GM12878 (cell line): ENCODE measurements around the gene UNCX. TPM values are rescaled to one million over a fixed set of nuclear protein-coding genes. Genes with fewer than 3 reads are reported as not detected.

Source experiments
- ATAC-seq: fragments of 200-7000 bp; cut with Tn5 transposase; 3 replicates; pipeline ENCODE4 v1.9.1; 2020; ENCODE audit warnings: mild to moderate bottlenecking, moderate library complexity
- BruUV-seq: library from RNA; stranded (reverse); fragments of 400-500 nt; replicated peaks from 2 replicates; lab custom pipeline; 2021; lab: Mats Ljungman, UMichigan
- CTCF ChIA-PET: fragments of 300-600 bp; sonication (Branson Sonifier 250); formaldehyde crosslinking; extraction: SDS; loops from one replicate; lab custom pipeline; 2021; ENCODE audit warnings: inconsistent platforms; lab: Yijun Ruan, JAX
- POLR2A ChIA-PET: fragments of 350-600 bp; formaldehyde crosslinking; extraction: SDS; loops from one replicate; lab custom pipeline; 2021; ENCODE audit warnings: inconsistent platforms; lab: Charles Lee
- RAD21 ChIA-PET: fragments of 300-600 bp; sonication (Branson Sonifier 250); formaldehyde crosslinking; loops from one replicate; lab custom pipeline; 2023; ENCODE audit warnings: antibody characterized with exemption; ENCODE audit not compliant: unreplicated experiment; lab: Charles Lee
- SMC1A ChIA-PET: fragments of 300-600 bp; sonication (Branson Sonifier 250); formaldehyde crosslinking; loops from one replicate; lab custom pipeline; 2023; ENCODE audit not compliant: unreplicated experiment, uncharacterized antibody; lab: Charles Lee
- DNase-seq: peaks from one replicate; pipeline ENCODE4 v3.0.0-alpha.2; 2011; ENCODE audit warnings: low read depth, low spot score
- FAIRE-seq: peaks from 3 replicates; lab custom pipeline; 2011; peaks lifted over from hg19 to GRCh38; lab: Jason Lieb, UNC
- H2AFZ ChIP-seq: 2 replicates; pipeline ENCODE4 v1.6.0; 2011; ENCODE audit warnings: low read depth, low read length, control low read depth; ENCODE audit not compliant: control insufficient read depth
- H3K27ac ChIP-seq: 2 replicates; pipeline ENCODE4 v1.5.1; 2011; ENCODE audit warnings: control low read depth; ENCODE audit not compliant: control insufficient read depth, insufficient read depth
- H3K27me3 ChIP-seq, 2 experiments: replicated peaks in 1 of 2; 2 replicates each; pipeline versions ENCODE4 v1.6.0 to v1.6.1; 2011; ENCODE audit warnings: low read length in 1 of 2; ENCODE audit not compliant: control insufficient read depth in 2 of 2, insufficient read depth in 2 of 2
- H3K36me3 ChIP-seq, 2 experiments: 2 replicates each; pipeline ENCODE4 v1.5.1; 2011; ENCODE audit warnings: low read length in 1 of 2; ENCODE audit not compliant: control insufficient read depth in 2 of 2, insufficient read depth in 2 of 2
- H3K4me1 ChIP-seq: 2 replicates; pipeline ENCODE4 v1.6.1; 2011; ENCODE audit warnings: mild to moderate bottlenecking, low read length, moderate library complexity, mixed read lengths; ENCODE audit not compliant: control insufficient read depth, insufficient read depth
- H3K4me2 ChIP-seq: 2 replicates; pipeline ENCODE4 v1.6.0; 2011; ENCODE audit warnings: control low read depth; ENCODE audit not compliant: control insufficient read depth, insufficient read depth
- H3K4me3 ChIP-seq: fragments of 200-600 bp; sonication (generic); 2 replicates; pipeline ENCODE4 v1.5.1; 2016
- H3K79me2 ChIP-seq: 2 replicates; pipeline ENCODE4 v1.6.0; 2011; ENCODE audit warnings: low read length; ENCODE audit not compliant: control insufficient read depth, insufficient read depth
- H3K9ac ChIP-seq: 2 replicates; pipeline ENCODE4 v1.8.0; 2011; ENCODE audit warnings: low read length, control low read depth, mixed read lengths; ENCODE audit not compliant: control insufficient read depth, insufficient read depth
- H3K9me3 ChIP-seq: replicated peaks from 3 replicates; pipeline ENCODE4 v1.5.1; 2011; ENCODE audit warnings: mild to moderate bottlenecking, low read length; ENCODE audit not compliant: control insufficient read depth, insufficient read depth
- H4K20me1 ChIP-seq: 2 replicates; pipeline ENCODE4 v1.6.0; 2011; ENCODE audit not compliant: control insufficient read depth, insufficient read depth
- EP300 ChIP-seq, 2 experiments: fragments of 150-350 bp in 1 of 2; IDR thresholded peaks; 2 replicates each; pipeline ENCODE4 v1.6.1; 2011 to 2012; ENCODE audit warnings: low read depth in 2 of 2, low read length in 2 of 2, borderline replicate concordance in 1 of 2, improper control_type of control experiment in 1 of 2, inconsistent platforms in 1 of 2; ENCODE audit not compliant: control insufficient read depth in 1 of 2
- GATAD2B ChIP-seq: fragments of 450-650 bp; conservative IDR thresholded peaks from 2 replicates; pipeline ENCODE4 v1.6.1; 2017; ENCODE audit warnings: low read depth, mild to moderate bottlenecking, moderate library complexity
- JUND ChIP-seq: IDR thresholded peaks from 2 replicates; pipeline ENCODE4 v1.6.1; 2012; ENCODE audit warnings: low read depth, mild to moderate bottlenecking, low read length, improper control_type of control experiment, moderate library complexity
- WGBS: methylation state at CpG from one replicate; pipeline ENCODE4 v1.1.6; 2016; ENCODE audit warnings: low lambda C conversion rate; ENCODE audit not compliant: insufficient replicate concordance, insufficient coverage; ENCODE audit errors: missing lambda C conversion rate; 5-methylcytosine and 5-hydroxymethylcytosine counted together
- in situ Hi-C: fragments of 300-500 bp; cut with MboI; formaldehyde crosslinking; loops from 9 replicates; pipeline ENCODE4 v1.14.3; 2018; ENCODE audit warnings: mixed read lengths
- intact Hi-C: fragments of 100-400 bp; cut with micrococcal nuclease; formaldehyde crosslinking; loops from one replicate; pipeline ENCODE4 v1.14.2; 2022; ENCODE audit not compliant: unreplicated experiment
- polyA plus RNA-seq, 11 experiments: library from polyadenylated mRNA; depleted of rRNA in 4 of 11; unstranded in 6 of 11; stranded (reverse) in 5 of 11; fragments of >200 nt; fragmentation: Nextera tagmentation in 4 of 11; fragmentation: Illumina TruSeq in 1 of 11; extraction: Ambion mirVana in 4 of 11; extraction: Trizol in 1 of 11; gene quantifications; 1 replicate in 1 of 11; 2 replicates in 10 of 11; pipeline versions ENCODE4 v1.2.1 to v1.2.3, GENCODE V29; 2011 to 2016; ENCODE audit warnings: inconsistent platforms in 2 of 11, missing spikeins in 2 of 11, low read depth in 1 of 11
- total RNA-seq, 4 experiments: library from RNA; depleted of rRNA in 3 of 4; stranded (reverse); fragments of >200 nt in 3 of 4; fragmentation: Illumina TruSeq in 1 of 4; extraction: Trizol in 1 of 4; gene quantifications; 2 replicates each; pipeline versions ENCODE4 v1.2.1 to v1.2.3, GENCODE V29; 2013 to 2021
- TF ChIP-seq, protein P1 (sequence below): IDR thresholded peaks from 2 replicates; pipeline ENCODE4 v1.6.1; 2012; ENCODE audit warnings: low read depth, low read length, improper control_type of control experiment

UNCX gene
- total and polyA plus RNA-seq, 10 of the 15 experiments (the other 5 are each of a cell fraction or from before 2014, with no cell fraction given): not detected

DNA sequence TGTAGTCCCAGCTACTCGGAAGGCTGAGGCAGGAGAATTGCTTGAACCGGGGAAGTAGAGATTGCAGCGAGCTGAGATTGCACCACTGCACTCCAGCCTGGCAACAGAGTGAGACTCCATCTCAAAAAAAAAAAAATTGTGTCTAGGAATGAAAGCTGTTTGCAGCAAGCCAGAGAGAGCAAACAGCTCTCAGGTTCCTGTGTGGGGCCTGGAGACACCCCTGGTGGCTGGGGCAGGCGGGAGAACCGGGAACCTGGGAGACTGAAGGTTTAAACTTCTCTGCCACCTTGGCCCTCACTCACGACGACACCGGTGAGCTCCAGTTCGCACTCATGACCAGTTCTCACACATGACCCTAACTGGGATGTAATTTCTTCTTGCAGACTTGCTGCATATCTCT lies 13.2 kb upstream of the UNCX start (continued):
- TF ChIP-seq, protein P1, sequence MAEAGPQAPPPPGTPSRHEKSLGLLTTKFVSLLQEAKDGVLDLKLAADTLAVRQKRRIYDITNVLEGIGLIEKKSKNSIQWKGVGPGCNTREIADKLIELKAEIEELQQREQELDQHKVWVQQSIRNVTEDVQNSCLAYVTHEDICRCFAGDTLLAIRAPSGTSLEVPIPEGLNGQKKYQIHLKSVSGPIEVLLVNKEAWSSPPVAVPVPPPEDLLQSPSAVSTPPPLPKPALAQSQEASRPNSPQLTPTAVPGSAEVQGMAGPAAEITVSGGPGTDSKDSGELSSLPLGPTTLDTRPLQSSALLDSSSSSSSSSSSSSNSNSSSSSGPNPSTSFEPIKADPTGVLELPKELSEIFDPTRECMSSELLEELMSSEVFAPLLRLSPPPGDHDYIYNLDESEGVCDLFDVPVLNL: no peak
- TF ChIP-seq EP300 (IDR thresholded peaks at IDR 0.05; ENCODE audit: borderline replicate concordance in 1 of 2, control insufficient read depth in 1 of 2, low read depth in 2 of 2, low read length in 2 of 2): no peak

DNA sequence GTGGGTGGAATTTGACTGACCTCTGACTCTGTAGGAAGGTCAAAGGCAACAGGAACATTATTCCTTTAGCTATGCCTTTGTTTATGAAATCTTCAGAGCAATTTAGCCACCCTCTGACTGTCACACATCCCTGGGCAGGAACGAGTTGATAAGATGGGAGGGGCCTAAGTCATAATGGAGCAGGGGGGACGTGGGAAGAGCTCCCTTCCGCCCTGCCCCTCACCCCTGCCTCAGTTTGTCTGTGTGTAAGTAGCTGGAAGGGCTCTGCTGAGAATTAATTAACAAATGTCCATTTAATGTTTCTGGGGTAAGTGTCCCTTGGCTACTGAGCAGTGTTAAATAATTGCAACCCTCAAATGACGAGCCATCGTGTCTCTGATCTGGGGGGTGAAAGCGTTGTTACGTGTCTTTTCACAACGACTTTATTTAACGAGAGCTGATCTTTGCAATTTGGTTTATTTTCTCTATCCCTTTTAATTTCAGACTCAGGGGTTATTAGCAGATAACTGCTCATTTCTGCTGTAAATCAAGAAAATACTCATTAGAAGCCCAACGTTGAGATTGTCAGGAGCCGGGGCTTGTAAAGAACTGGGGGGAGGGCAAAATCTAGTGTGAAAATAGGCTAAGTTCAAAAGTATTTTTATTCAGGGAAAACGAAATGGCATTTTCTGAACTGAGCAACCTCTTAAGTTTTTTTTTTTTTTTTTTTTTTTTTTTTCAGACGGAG lies 12.5 kb upstream of the UNCX start:
- intact Hi-C loops (no loop called here), in situ Hi-C loops (no loop called here)
- POLR2A ChIA-PET: no interaction called here

More for the DNA sequence above, 12.5 kb upstream of the UNCX start:
- Histone ChIP-seq H3K27me3 (no peaks in the 10 kb centered on the region; a peak in 2 of 4 replicates), H3K79me2 (no peaks in the 10 kb centered on the region), H2AFZ (no peak overlapping the region), H3K36me3 (no peaks in the 10 kb centered on the region), H3K9ac (no peak overlapping the region), H3K4me1 (no peaks in the 10 kb centered on the region), H3K9me3 (no peaks in the 10 kb centered on the region), H4K20me1 (no peaks in the 10 kb centered on the region), H3K27ac (no peak overlapping the region), H3K4me3 (no peak overlapping the region), H3K4me2 (no peak overlapping the region)
- BruUV-seq: no TSS peak
- no peak for TF ChIP-seq GATAD2B
- TF ChIP-seq JUND: no peak
- RAD21 ChIA-PET: no interaction called here
- 27% methylated on average over 12 of the region's 13 CpGs for WGBS
- CTCF ChIA-PET: interaction anchor here (1.1 kb wide), 1 partner anchor 214 kb away, joined by 3 read pairs; no protein-coding TSS in a partner anchor
- no peak for FAIRE-seq
- ATAC-seq: no peak
- SMC1A ChIA-PET: no interaction called here
- DNase-seq: no peak
